GM19240 (cell line): ENCODE results near the gene BRIP1.
A peak's percentile ranks its signal among the peaks of the same experiment; 100 is the strongest.
"Not testable (repeated sequence)": the region's sequence is repeated elsewhere in the genome, so short reads cannot be mapped to it uniquely, and the experiment has no call there.

Experiments used
- DNase-seq: peaks from one replicate; pipeline ENCODE4 v3.0.0; 2011; ENCODE audit warnings: low spot score; ENCODE audit not compliant: insufficient read length

The BRIP1 gene

DNA sequence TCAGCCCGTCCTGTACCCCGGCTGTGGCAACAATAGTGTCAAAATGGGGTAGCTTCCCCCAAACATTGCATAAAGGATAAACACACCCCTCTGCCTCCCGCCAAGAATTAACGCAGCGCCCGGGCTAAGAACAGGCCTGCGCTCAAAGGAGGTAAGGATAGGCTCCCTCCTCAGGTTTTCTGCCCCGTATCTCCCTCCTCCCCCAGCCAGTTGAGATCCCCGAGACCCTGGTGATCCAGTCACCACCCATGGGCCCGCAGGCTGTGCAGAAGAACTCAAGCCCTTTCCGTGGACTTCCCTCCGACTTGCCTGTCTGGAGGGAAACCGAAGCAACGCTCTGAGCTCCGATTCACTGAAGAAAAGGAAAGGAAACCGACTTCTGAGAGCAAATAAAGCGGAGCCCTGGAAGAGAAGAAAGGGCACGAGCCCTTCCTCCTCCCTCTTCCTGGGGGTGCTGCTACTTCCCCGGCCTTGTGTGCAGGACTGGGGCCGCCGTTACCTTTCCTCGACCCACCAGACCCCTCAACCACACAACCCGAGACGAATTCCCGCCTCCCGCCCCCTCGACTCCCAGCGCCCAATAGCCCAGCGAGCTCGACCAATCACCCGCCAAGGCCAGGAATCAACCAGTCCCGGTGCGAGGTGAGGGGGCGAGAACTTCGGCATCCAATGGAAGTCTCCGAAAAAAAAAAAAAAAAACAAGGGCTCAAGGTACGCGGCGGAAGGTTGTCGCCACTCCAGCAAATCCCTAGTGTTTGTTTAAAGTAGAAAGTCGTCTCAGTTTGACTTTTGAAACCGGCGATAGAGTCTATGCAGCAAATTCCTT, at the start of gene BRIP1:
Gene BRIP1, minus strand, starts transcription at position 554 of the 826 bp plus-strand sequence. CDS start 1,989 bp downstream, outside the sequence.
- peak; percentile 69 for DNase-seq

DNA sequence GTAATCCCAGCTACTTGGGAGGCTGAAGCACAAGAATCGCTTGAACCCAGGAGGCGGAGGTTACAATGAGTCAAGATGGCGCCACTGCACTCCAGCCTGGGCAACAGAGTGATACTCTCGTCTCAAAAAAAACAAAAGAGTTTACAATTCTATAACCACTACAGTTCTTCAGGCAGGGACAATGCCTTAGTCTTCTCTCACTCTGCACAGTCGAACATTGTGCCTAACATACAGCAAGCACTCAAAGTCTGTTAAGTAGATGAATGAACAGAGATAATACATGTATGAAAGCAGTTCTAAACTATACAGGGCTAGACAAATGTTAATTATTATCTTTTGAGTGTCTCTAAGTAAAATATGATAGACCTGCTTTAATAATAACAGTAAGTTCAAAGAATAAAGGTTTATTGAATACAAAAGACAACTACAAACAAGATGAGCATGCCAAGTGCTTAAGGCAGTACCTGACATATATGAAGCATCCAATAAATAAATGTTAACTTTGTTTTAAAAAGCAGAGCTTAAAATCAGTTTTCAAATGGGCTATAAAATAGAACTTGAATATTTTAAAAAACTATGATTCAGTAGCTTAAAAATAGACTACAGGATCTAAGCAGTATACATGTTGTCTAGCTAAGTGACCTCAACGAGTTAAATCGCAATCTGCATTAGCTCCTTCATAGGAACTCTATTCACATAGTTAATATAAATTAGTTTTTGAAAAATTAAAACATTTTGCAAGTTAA, 45.1 kb upstream of the BRIP1 start:
- no peak for DNase-seq

DNA sequence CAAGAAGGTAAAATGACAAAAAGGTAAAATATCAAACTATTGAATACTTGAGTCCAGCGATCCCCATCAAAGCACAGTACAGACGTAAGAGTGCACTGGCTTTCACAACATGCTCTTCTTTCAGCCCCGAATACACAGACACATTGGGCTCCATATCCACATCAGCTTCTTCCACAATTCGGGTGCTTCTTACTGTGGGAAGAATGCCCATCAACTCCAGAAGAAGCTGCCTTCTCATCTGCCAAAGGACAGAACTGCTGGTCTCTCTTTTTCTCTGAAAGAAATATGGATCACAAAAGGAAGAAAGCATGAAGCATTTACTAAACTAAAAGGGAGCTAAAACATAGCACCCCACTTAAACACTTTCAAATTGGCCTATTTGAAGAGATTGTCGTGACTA, 44.0 kb upstream of the BRIP1 start:
- DNase-seq, result no peak

DNA sequence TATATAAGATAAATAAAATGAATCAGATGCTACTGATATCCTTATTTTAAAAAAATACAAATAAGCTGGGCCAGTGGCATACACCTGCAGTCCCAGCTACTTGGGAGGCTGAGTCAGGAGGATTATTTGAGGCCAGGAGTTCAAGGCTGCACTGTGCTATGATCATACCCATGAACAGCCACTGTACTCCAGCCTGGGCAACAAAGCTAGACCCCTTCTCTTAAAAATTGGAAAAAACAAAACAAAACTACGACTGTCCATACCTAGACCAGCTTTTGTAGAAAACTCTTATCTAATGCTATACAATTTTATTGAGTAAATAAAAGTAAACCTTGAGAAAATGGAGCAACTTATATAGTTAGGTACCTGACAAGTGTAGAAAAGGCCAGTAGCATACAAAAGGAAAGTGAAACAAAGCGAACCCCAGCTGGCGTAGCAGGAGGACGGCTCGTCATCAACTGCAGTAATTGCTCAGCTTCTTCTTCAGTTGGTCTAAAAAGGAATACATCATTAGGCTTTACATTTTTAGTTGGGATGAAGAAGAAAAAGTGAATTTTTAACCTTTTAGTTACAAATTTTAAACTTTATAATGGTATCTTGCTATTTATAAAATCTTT, 40.9 kb upstream of the BRIP1 start:
- peak; percentile 11 for DNase-seq

DNA sequence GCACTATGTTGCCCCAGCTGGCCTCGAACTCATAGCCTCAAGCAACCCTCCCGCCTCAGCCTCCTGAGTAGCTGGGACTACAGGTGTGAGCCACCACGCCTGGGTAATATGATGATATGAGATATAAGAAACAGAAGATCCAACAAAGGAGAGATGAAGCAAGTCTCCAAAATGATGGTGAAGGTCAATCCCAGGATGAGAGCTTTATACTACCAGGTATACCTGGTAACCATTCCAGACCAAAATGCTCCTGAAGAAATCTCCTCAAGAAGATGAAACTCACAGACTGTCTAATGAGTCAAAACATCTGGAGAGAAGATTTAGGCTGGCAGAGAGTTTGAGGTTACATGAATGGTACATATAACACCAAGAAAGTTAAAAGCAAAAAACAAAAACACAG, 39.9 kb upstream of the BRIP1 start:
- no peak for DNase-seq

DNA sequence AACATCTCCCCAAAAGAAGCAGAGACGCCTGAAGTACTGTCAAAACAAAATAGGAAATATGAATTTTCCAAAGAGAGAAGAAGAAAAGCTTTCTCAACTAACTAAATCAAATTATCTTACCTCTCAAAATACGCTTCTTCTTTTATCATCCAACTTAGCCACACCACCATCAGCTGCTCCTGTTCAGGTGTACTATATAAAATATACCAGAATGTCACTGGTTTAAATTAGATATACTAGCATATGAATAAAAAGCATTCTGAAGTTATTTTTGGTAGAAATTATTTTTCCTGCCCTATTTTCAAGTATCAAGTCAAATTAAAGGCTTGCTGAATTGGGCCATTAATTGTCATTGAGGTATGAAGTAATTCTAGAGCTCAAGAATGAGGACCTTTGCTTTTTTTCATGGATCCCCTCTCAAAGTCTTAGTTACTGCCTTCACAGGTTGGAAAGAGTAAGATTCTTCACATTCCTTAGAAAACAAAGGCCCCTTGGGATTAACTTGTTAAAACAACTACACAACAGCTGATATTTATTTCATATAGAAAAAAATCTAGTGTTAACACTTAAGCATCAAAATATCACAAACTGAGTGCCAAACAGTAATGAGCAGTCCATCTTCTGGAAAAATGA, 34.3 kb upstream of the BRIP1 start:
- DNase-seq, result no peak

DNA sequence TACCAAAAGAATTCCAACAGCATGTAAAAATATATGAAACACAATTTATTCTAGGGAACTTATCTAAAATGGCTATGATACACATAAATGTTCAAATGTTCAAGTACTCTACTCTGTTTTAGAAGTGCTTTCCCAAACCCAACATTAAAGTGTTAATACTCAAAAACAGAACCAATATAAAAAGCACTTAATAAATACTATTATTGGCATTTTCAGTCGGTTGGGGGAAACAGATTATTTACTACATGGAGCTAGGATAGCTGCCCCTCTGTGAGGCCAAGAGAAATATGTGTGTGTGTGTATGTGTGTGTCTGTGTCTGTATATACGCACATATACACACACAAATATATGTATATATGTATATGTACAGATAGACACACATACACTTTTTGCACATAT, 32.1 kb upstream of the BRIP1 start:
- DNase-seq, result no peak

DNA sequence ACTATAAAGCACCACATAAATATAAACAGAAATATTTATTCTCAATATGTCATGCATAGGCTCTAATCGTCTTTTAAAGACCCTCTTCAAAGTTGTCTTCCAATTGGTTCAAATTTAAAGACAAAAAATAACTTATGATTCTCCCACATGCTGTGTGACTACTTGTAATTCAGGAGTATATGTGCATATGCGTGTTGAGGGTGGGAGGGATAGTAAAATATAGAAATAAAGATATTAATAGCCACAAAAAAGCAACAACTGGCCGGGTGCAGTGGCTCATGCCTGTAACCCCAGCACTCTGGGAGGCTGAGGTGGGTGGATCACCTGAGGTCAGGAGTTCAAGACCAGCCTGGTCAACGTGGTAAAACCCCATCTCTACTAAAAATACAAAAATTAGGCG, 31.0 kb upstream of the BRIP1 start:
- DNase-seq, result not testable (repeated sequence)

DNA sequence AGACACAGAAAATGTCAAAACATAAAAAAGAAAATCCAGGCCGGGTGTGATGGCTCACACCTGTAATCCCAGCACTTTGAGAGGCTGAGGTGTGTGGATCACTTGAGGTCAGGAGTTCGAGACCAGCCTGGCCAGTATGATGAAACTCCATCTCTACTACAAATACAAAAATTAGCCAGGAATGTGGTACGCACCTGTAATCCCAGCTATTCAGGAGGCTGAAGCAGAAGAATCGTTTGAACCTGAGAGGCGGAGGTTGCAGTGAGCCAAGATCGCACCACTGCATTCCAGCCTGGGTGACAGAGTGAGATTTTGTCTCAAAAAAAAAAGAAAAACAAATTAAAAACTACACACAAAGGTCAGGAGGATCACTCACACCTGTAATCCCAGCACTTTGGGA, 24.4 kb upstream of the BRIP1 start:
- not testable (repeated sequence) for DNase-seq

DNA sequence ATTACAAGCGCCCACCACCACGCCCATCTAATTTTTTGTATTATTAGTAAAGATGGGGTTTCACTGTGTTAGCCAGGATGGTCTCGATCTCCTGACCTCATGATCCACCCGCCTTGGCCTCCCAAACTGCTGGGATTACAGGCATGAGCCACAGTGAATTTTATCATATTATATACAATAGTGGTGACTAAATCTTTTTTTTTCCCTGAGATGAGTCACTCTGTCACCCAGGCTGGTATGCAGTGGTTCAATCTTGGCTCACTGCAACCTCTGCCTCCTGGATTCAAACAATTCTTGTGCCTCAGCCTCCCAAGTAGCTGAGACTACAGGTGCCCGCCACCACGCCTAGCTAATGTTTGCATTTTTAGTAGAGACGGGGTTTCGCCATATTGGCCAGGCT, 22.5 kb upstream of the BRIP1 start:
- not testable (repeated sequence) for DNase-seq

DNA sequence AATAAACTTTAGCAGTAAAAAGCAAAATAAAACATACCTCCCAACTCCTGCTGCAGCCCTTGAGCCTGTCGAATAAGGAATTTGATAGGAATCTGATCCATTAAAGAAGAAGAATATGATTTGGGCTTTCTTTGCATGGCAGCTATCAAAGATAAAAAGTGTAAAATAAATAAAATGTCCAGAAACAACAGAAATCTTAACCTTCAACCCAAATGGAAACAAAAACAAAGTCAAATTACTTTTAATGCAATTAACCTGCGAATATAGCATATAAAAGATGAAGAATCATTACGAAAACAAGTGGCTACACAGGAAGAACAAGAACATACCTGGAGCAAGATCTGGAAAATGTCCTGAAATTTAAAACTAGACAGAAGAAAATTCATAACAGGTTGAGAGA, 21.5 kb upstream of the BRIP1 start:
- DNase-seq, result no peak

DNA sequence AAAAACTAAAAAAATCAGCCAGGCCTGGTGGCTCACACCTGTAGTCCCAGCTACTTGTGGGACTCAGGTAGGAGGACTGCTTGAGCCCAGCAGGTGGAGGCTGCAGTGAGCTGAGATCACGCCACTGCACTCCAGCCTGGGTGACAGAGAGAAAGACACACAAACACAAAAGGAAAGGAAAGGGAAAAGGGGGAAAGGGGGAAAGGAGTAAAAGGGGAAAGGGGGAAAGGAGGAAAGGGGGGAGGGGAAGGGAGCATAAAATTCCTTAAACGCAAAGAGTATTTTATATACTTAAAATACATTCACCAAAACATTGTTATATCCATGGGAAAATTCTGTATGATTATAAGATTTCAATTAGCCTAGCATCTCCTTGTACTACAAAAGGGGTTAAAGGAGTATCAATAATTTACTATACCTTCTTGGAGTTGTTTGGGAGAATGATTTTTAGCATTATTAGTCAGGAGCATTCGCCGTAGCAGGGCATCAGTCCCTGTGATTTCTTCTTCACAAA, 17.3 kb upstream of the BRIP1 start:
- no peak for DNase-seq

DNA sequence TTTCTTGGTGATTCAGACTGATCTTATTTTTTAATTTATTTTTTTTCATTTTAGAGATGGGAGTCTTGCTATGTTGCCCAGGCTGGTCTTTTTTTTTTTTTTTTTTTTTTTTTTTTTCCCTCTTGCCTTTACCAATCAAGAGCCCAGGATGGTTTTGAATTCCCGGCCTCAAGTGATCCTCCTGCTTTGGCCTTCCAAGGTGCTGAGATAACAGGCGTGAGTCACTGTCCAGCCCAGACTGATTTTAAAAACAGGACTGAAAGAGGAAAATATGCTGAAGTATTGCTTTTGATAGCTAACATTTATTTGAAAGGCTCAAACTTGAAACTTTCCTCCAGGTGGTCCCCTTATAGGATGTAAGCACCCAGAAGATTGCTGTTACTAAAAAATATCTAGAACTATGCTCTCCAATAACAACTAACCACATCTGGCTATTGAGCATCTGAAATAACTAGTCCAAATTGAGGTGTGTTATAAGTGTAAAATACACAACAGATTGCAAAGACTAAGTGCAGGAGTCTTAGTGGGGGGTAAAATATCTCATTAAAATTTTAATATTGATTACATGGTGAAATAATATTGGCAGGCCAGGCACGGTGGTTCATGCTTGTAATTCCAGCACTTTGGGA, 15.8 kb upstream of the BRIP1 start:
- DNase-seq, result no peak

DNA sequence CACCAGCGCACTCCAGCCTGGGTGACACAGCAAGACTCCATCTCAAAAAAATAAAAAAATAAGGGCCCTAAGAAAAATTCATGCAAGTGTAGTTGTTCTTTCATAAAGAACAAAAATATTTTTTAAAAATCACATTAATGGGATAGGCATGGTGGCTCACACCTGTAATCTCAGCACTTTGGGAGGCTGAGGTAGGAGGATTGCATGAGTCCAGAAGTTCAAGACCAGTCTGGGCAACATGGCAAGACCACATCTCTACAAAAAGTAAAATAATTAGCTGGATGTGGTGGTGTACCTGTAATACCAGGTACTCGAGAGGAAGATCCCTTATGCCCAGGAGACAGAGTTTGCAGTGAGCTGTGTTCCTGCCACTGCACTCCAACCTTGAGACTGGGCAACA, 15.2 kb upstream of the BRIP1 start:
- no peak for DNase-seq

DNA sequence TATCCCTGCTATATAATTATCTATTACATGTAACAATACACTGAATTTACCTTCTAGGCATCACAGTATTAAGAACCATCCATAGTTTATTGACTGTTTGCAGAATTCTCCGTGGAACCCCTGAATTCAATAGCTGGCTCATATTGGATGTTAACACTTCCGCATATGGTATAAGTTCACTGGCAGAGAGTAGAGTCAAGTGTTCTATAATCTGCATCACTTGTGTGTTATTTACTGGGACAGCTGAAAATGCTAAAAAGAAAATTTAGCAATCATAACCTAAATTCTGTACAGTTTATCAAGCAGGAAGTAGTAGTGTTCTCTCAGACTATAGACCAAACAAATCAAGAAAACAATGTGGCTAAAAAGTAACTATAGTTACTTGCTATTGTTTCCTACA, 14.5 kb upstream of the BRIP1 start:
- no peak for DNase-seq

DNA sequence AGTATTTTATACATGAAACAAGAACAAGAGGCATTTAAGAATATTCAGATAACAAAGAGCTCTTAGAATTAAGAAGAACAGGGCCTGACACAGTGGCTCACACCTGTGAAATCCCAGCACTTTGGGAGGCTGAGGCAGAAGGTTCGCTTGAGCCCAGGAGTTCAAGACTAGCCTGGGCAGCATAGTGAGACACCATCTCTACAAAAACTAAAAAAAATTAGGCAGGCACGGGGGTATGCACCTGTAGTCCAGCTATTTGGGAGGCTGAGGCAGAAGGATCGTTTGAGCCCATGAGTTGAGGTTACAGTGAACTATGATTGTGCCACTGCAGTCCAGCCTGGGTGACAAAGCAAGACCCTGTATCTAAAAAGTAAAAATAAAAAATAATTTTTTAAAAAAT, 12.5 kb upstream of the BRIP1 start:
- DNase-seq, result no peak

DNA sequence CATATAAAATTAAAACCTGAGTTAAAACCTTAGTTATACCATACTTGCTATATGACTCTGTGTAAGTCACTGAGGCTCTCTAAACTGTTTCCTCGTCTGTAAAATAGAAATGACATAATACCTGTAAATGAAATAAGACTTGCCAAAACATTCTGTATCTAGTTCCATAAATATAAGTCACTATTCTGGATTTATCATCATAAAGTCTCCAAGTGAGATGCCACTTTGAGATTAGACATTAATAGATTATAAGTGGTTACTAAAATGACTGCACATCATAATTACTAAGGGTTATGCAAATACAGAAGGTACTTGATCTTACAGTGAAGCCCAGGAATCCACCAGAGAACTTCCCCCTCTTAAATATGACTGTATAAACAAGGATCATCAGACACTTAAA, 12.0 kb upstream of the BRIP1 start:
- DNase-seq, result no peak

DNA sequence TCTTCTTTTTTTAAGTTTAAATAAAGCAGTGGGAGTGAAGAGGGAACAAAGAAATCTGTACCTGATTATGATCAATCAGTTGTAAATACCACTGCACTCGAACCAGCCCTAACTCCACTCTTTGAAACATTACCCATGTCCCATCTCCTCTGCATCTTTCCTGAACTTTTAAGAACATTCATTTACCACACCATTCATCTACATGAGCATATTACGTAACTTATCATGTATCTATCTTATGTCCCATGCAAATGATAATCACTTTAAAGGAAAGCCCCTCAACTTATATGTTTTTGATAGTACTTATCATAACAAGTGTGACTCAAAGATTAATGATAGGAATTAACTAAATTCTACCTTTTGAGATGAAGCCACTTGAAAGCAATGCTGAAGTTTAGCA, 10.7 kb upstream of the BRIP1 start:
- DNase-seq, result no peak

DNA sequence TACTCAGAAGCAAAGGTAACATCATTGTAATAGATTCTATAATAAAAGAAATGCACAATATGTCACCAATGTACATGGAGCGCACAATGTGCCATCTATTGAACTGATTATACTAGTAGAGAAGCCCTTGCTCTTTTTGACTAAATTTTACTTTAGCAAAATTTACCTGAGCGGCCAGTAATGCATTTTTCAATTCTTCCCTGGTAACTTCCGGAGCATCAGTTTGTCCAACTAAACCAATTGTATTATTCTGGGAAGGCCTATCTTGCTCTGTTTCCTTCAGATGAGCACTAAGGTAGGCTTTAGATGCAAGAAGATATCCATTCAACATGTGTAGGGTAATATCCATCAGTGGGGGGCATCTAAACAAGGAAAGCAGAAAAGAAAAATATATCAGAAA, 8.8 kb upstream of the BRIP1 start:
- no peak for DNase-seq

DNA sequence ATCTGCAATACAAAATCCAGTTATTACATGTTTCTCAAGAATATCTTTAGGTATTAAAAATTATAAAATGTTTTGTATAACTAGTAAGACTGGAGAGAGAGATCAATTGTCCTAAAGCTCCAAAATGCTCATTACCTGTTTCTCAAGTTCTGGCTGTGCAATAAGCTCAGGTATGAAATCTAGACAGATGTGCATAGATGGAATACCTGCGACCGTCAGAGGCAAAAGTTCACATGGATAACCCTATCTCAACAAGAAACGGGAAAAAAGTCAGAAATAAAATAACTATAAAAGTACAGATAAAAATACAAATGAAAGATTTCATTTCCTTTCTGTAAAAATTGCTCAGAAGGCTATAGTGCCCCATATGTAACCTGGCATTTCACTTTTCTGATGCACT, 5.8 kb upstream of the BRIP1 start:
- DNase-seq, result no peak

DNA sequence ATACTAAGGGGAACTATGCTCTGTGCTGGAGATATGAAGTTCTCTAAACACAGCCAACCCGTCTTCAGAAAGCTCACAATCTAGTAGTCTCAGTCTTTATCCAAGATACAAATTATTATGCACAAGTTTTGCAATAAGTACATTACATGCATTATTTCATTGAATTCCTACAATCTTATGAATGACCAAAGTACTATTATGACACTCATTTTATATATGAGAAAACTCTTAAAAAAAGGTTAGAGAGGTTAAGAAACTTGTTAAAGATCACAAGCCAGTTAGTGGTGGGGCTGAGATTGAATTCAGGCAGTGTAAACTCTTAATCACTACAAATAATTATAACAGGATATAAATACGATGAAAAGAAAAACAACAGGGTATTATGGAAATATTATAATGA, 4.7 kb upstream of the BRIP1 start:
- no peak for DNase-seq
